Stomach smooth muscle (tissue), 2 donors: ENCODE results near the gene PTPRT.

Experiments
- H3K27ac ChIP-seq: one replicate; pipeline ENCODE4 v1.7.0; 2013; ENCODE audit warnings: mild to moderate bottlenecking, low read length, inconsistent platforms
- H3K27me3 ChIP-seq, 2 donors: one replicate each; pipeline ENCODE4 v1.7.0; 2013; ENCODE audit warnings: low read length in 2 of 2; ENCODE audit not compliant: insufficient read depth in 2 of 2, control insufficient read depth in 1 of 2
- H3K36me3 ChIP-seq, 2 donors: one replicate each; pipeline ENCODE4 v1.7.0; 2013; ENCODE audit warnings: low read length in 2 of 2; ENCODE audit not compliant: control insufficient read depth in 2 of 2, insufficient read depth in 2 of 2
- H3K4me1 ChIP-seq: one replicate; pipeline ENCODE4 v1.7.0; 2013; ENCODE audit warnings: low read length; ENCODE audit not compliant: control insufficient read depth, insufficient read depth
- H3K4me3 ChIP-seq, 2 donors: one replicate each; pipeline ENCODE4 v1.7.0; 2013; ENCODE audit warnings: low read length in 2 of 2
- H3K9ac ChIP-seq, 2 donors: one replicate each; pipeline ENCODE4 v1.7.0; 2013; ENCODE audit warnings: low read length in 2 of 2, mild to moderate bottlenecking in 1 of 2
- H3K9me3 ChIP-seq, 2 donors: one replicate each; pipeline ENCODE4 v1.7.0; 2013; ENCODE audit warnings: low read length in 2 of 2; ENCODE audit not compliant: control insufficient read depth in 2 of 2
- donor health status: healthy.
- donor health status: Pancreatic carcinoma.

The PTPRT gene

DNA sequence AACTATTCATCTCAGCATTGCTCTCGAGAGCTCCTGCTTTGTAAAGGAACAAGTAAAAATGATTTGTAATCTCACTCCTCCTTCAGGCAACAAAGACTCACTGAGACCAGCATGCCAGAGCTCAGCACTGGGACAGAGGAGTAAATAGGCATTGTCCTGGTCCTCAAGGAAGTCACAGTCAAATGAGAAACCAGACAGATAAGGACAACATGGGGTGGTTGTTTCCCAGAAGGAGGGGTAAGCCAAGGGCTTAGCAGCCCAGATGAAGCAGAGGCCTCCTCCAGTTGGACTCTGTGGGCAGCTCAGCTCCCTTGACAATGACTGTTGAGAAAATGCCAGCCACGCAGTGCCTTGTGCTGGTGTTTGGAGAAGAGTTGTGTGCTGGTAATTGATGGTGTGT lies 1145.8 kb downstream of the PTPRT start:
- Histone ChIP-seq H3K9me3 (no peaks in the 10 kb centered on the region), H3K4me1 (no peaks in the 10 kb centered on the region), H3K36me3 (no peaks in the 10 kb centered on the region), H3K9ac (no peak overlapping the region), H3K27me3 (no peaks in the 10 kb centered on the region), H3K4me3 (no peak overlapping the region), H3K27ac (no peak overlapping the region)

DNA sequence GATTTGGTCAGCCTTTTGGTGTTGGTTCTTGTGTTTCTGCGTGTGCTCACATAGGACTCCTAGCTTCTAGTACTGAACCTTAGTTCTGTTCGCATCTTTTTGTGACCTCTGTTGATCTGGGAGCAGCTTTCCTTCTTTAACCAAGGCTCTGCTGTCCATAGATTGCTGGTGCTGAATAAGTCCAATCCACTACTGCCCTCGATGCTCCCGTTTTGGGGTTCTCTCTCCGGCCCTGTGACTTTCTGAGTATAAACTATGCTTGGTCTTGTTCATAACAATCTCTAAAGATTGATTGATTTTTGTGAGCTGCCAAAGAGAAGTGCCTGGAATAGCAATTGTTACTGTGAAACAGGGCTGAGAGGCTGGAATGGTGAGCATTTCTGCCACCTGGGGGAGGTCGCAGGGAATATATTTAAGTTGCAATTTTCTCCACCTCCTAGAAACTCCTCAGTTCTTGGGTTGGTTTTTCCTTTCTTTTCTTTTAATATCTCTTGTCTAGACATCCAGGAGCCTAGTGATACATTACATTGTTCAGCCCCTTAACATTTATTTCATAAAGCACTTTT lies 1148.6 kb downstream of the PTPRT start:
- H3K9me3 ChIP-seq, result peaks cover 0 to 4% of the 10 kb centered on the region in 2 donors
- H3K27me3 ChIP-seq, result no peaks in the 10 kb centered on the region
- no peak overlapping the region for H3K4me3 ChIP-seq
- no peaks in the 10 kb centered on the region for H3K36me3 ChIP-seq
- H3K27ac ChIP-seq, result no peak overlapping the region
- no peak overlapping the region for H3K9ac ChIP-seq
- H3K4me1 ChIP-seq, result no peaks in the 10 kb centered on the region

DNA sequence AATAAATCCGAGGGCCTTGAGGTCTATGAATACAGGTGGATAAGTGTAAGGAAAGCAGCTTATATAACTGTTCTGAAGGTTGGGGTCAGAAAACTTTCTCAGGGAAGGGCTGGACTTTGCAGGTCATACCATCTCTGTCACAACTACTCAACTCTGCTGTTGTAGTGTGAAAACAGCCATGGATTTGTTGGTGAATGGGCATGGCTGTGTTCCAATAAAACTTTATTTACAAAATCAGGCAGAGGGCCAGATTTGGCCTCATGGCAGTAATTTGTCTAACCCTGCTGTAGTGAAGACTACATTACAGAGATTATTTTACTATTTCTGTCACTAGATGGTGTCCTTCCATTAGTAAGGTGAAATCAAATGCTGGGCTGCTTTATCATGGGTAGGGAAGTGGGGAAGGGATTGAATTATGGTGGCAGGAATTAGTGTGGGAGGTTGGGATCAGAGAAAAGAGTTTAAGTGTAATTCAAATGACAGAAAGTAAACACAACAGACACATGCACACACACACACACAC lies 1161.9 kb downstream of the PTPRT start:
- no peak overlapping the region for H3K9ac ChIP-seq
- no peaks in the 10 kb centered on the region for H3K36me3 ChIP-seq
- peaks cover 0 to 3% of the 10 kb centered on the region in 2 donors for H3K27me3 ChIP-seq
- no peak overlapping the region for H3K4me3 ChIP-seq
- no peaks in the 10 kb centered on the region for H3K4me1 ChIP-seq
- peaks cover 0 to 4% of the 10 kb centered on the region in 2 donors for H3K9me3 ChIP-seq
- no peak overlapping the region for H3K27ac ChIP-seq

DNA sequence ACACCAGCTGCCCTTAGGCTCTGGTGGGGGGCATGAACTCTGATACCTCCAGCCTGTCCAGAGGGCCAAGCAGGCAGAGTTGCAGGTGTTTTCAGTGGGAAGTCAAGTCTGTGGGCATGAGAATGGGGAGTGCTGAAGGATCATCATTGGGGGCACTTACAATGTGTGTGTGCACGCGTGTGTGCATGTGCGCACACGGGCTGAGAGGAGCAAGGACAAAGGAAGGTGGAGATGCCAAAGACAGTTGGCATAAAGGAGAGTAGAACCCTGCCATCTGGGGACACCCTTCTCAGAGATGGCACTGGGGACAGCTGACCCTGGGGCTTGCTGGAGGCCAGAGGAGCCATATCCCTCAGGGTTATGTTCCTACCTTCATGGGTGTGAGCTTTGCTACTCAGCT lies 1163.1 kb downstream of the PTPRT start:
- Histone ChIP-seq H3K4me1 (no peaks in the 10 kb centered on the region), H3K27me3 (peaks cover 0 to 3% of the 10 kb centered on the region in 2 donors), H3K36me3 (no peaks in the 10 kb centered on the region), H3K9me3 (peaks cover 0 to 4% of the 10 kb centered on the region in 2 donors), H3K9ac (no peak overlapping the region), H3K4me3 (no peak overlapping the region), H3K27ac (no peak overlapping the region)

DNA sequence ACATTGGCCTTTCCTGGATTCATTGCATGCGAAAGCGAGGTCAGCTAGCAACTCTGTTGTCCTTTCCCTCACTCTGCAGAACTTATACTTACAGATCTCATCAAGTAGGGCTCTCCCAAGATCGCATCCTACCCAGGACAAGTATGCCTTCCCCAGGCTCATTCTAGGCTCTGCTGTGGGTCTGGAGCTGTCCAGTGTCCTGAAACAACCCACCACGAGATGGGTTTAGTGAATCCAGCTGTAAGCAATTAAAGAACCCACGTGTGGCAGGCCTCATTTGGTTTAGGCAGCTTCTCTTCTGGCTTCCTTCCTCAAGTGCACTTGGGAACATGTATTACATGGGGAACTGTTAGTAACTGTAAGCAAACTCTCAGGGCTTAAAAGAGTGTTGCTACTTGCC lies 1165.1 kb downstream of the PTPRT start:
- Histone ChIP-seq H3K27ac (no peak overlapping the region), H3K4me1 (no peaks in the 10 kb centered on the region), H3K9ac (no peak overlapping the region), H3K9me3 (peaks cover 0 to 4% of the 10 kb centered on the region in 2 donors), H3K4me3 (no peak overlapping the region), H3K36me3 (no peaks in the 10 kb centered on the region), H3K27me3 (peaks cover 0 to 3% of the 10 kb centered on the region in 2 donors)
